ENCODE measurements around the gene TMCC1.
"Not testable (repeated sequence)": the region's sequence is repeated elsewhere in the genome, so short reads cannot be mapped to it uniquely, and the experiment has no call there.

Gene TMCC1

GRCh38 chr3:129618901-129619671 lies 274.4 kb downstream of the TMCC1 start:
- no peak for DNase-seq

DNA sequence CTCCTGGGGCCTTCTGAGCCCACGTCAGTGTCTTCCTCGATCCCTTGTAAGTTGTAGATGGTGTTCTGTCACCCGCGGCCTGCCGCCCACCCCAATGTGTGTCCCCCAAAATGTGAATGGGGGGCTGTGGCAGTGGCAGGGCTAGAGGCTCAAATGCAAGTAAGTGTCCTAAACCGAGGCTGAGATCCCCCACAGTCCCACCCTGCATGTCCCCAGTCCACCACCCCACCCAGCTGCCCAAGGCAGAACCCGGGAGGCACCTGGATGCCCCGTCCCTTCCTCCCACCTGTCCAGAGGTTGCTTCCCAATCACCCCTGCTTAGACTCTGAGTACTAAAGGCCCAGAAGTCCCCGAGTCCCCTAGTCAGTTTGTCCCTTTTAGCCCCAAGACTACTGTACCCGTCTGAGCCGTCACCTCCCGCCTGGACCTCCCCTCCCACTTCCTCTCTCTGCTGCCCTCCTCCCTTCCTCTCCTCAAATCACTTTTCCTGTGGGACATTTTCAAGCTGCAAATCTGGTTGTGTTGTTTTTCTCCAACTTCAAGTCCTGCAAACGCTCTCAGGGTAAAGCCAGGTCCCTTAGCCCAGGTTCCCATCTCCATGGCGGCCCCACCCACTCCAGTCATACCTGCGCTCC lies 275.2 kb downstream of the TMCC1 start:
- no peak for DNase-seq

DNA sequence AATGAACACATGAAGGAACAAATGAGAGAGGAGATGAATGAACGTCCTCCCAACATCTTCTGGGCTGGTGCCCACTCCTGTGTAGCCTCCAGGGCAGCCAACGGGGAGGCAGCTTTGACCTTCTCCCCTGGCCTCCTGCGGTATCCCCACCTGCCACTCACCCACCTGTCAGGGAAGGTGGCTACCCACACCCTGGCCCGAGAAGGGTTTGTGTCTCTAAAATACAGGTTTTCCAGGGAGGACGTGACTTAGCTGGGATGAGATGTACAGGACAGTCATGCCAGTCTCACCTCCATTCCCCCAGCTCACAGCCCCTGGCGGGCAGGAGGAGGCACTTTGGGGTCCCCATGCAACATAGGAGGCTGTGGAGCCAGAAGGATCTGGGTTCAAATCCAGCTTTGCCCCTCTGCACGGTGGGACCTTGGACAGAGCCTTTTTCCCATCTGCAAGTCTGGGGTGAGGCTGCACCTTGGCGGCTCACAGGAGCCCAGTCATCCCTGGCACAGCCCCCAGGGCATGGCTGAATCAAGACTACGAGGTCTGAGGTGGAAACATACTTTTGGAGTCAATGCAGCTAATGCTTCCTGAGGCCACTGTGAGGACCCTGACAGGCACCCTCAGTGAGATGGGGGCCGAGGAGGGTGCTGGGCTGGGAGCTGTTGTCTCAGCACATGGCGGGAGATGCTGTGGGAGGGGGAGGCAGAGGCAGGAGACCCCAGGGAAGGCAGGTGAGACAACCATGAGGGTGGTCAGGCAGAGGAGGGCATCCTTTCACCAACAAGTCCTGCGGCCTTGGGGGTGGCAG lies 275.9 kb downstream of the TMCC1 start:
- DNase-seq: no peak

- no peak for DNase-seq
Measured at GRCh38 chr3:129616713-129617112, 276.8 kb downstream of the TMCC1 start.

DNA sequence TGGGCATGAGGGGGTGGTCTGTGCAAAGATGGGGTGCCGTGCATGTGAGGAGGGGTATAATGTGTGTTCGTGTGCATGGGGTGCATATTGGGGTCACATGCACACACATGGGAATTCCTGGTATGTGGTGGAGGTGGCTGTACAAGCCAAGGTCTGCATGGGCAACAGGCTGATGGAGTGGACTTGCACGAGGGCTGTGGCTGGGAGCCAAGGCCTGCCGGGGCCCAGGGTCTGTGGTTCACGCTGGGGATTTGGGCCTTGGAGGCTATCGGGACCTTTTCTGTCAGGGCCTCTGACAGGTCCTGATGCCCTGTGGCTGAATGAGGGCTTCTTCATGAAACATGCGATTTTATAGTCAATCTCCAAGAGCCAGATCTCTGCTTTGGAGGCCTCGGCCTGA lies 277.2 kb downstream of the TMCC1 start:
- no peak for DNase-seq

DNA sequence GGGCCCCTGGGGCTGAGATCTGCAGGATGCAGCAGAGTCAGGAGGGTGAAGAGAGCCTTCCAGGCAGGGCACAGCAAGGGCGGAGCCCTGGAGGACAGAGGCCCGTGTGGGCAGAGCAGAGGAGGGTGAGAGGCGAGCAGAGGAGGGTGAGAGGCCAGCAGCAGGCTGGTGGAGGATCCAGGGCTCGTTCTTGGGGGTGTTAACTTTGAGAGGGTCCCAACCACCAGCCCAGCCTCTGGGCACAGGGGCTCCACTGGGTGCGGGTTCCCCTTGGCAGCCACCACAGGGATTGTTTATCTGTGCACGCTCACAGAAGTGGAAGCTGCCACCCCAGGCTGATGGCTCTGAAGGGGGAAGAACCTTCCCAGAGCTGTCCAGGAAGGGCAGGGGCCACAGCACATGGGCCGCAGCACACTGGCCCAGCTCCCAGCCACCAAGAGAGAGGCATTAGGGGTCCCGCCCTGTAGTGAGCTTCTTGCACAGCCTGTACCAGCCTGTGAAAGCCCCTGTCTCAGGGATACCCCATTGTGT lies 277.7 kb downstream of the TMCC1 start:
- no peak for DNase-seq

GRCh38 chr3:129614927-129615363 lies 278.6 kb downstream of the TMCC1 start:
- DNase-seq: no peak

- no peak for DNase-seq
Measured at GRCh38 chr3:129614435-129614834, 279.1 kb downstream of the TMCC1 start.

DNA sequence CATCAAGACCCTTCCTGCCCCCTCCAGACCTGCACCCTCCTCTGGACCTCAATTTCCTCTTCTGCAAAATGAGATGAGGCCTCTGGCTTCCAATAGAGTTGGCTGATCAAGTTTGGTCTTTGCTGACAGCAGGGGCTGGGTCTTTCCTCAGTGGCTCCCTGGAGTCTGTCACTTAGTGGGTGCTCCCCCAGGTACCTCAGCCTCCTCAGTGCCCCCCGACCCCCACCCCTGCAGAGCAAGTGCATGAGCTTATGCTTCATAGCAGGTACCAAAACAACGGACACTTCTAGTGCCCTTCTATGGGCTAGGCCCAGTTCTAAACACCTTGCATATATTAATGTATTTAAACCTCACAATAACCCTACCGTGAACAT lies 280.2 kb downstream of the TMCC1 start:
- no peak for DNase-seq

DNA sequence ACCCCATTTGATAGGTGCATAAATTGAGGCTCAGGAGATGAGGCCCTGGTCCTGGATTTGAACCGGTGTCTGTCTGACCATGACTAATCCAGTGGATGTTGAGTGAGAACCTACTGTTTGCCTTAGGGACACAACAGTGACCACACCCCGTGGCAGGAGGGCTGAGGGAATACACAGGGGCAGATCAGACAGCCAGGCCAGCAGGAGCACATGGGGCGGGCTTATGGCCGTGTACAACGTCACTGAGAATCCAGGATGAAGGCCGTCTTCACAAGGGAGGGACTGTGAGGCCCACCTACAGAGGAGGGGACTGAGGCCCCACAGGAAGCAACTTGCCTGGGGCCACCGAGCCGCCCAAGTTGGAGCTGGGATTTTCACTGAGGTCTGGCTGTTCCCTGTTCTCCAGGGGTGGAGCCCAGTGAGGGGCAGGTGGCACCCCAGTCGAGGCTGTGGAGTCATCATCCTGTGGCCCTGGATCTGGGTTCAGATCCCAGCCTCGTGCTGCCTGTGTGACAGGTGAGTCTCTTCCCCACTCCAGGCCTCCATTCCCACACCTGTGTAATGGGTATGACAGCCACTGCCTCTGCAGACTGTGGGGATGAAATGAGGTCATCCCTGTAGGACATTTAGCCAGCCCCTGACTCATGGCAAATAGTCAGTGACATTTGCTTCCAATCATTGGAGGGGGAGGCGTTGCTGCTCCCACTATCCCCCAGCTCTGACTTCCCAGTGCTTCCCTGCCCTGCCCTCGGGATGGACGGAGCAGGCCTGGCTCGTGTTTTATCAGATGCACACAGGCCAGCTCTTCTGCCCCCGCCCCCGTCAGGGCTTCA lies 280.8 kb downstream of the TMCC1 start:
- DNase-seq: no peak

DNA sequence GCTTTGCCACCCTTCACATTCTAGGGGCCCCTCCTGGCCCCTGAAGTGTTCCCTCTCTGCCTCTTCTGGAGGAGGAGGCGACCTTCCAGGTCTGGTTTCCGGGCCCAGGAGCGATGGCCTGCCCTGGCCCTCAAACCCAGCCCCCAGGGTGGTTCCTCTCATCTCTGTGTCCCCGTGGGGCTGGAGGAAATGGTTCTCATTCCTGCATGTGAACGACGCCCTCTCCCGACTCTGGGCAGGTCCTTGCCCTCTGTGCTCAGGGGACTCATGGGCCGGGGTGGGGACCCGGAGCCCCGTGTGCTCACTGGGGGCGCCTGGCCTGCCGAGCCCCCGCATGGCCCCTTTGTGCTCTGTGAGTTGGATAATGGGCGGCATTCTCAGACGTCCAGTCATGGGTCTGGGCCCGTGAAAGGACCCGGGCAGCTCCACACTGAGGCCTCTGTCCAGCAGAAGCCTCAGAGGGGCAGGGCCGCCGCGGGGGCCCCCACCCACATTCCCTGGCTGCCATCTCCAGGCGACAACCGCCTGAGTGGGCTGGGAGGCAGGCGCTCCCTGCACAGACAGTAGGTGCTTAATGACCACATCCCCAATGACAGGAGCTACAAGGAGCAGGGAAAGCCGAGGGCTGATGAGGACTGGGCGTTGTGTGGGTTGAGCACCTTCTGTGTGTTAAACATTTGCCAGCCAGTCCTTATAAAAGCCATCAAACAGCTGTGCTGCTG lies 281.5 kb downstream of the TMCC1 start:
- DNase-seq: no peak

- DNase-seq: no peak
Measured at GRCh38 chr3:129611446-129611800, 282.1 kb downstream of the TMCC1 start.

DNA sequence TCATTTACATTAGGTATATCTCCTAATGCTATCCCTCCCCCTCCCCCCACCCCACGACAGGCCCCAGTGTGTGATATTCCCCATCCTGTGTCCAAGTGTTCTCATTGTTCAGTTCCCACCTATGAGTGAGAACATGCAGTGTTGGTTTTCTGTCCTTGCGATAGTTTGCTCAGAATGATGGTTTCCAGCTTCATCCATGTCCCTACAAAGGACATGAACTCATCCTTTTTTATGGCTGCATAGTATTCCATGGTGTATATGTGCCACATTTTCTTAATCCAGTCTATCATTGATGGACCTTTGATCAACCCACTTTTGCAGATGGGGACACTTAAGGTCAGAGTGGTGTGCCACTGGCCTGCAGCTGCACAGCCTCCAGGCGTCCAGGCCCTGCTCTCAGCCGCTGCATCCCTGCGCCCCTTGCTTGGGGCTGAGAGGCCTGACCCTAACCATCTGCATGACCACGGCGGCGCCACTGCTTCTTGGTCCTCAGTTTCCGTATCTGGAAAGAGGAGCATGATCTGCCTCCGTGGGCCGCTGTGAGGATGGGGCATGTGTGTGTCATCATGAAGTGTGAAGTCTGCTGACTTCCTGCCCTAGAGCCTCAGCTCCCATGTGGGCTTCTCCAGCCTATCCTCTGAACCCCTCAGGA lies 282.6 kb downstream of the TMCC1 start:
- not testable (repeated sequence) for DNase-seq

- no peak for DNase-seq
Measured at GRCh38 chr3:129610276-129610675, 283.2 kb downstream of the TMCC1 start.

GRCh38 chr3:129609591-129610182 lies 283.8 kb downstream of the TMCC1 start:
- DNase-seq: no peak

DNA sequence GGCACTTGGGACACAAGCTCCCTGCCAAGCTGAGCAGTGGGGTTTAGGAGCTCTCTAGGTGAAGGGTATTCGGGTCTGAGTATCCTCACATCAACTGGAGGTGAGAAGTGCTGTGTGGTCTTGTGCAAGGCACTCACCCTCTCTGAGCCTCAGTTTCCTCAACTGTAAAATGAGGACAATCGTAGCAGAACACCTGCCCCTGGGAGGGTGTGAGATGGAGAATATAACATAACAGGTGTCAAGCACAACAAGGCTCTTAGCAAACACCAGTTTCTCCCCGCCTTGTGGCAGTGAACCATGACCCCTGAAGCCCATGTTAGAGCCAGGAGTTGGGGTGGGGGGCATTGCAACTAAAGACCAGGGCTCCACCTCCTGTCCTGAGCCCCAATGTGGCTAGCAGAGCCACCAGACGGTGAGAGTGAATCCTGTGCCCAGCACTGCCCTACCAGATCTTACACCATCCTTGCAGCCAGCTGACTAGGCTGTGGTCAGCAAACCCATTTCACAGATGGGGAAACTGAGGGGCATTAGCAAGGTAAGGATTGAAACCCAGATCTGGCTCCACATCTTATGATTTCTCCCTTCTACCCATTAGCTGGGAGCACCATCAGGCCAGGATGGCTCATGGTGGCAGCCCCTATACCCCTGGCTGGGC lies 284.4 kb downstream of the TMCC1 start:
- DNase-seq: no peak

GRCh38 chr3:129608087-129608935 lies 285.2 kb downstream of the TMCC1 start:
- DNase-seq: no peak

GRCh38 chr3:129607391-129608068 lies 286.0 kb downstream of the TMCC1 start:
- no peak for DNase-seq

Data from activated CD4-positive, alpha-beta T cell treated with anti-CD3 and anti-CD28 coated beads for 1 hour (primary cell).